Fibroblast of the aortic adventitia (primary cell): ENCODE data around the gene FBXL7. TPM values are rescaled to one million over a fixed set of nuclear protein-coding genes. Genes with fewer than 3 reads are reported as not detected.

Source experiments
- DNase-seq: peaks from one replicate; pipeline ENCODE4 v3.0.0-alpha.2; 2010; ENCODE audit warnings: low read depth
- H3K4me3 ChIP-seq: 2 replicates; pipeline ENCODE4 v1.5.1; 2011; ENCODE audit warnings: low read depth, mild to moderate bottlenecking, control low read depth, low read length, moderate library complexity
- CTCF ChIP-seq: IDR thresholded peaks from 2 replicates; pipeline ENCODE4 v1.5.1; 2011; ENCODE audit warnings: mild to moderate bottlenecking, low read length, control low read depth, inconsistent platforms; ENCODE audit not compliant: insufficient read depth
- total RNA-seq: library from RNA; depleted of rRNA; stranded (reverse); fragments of >200 nt; gene quantifications from 2 replicates; pipeline ENCODE4 v1.2.3, GENCODE V29; 2012; ENCODE audit warnings: low replicate concordance

FBXL7 gene
- total RNA-seq, 1 donor, result 12.4 TPM

GRCh38 chr5:15694696-15695214, 194.8 kb downstream of the FBXL7 start:
- TF ChIP-seq CTCF, result no peak
- peak; percentile 65 for DNase-seq
- no peak overlapping the region for H3K4me3 ChIP-seq

DNA sequence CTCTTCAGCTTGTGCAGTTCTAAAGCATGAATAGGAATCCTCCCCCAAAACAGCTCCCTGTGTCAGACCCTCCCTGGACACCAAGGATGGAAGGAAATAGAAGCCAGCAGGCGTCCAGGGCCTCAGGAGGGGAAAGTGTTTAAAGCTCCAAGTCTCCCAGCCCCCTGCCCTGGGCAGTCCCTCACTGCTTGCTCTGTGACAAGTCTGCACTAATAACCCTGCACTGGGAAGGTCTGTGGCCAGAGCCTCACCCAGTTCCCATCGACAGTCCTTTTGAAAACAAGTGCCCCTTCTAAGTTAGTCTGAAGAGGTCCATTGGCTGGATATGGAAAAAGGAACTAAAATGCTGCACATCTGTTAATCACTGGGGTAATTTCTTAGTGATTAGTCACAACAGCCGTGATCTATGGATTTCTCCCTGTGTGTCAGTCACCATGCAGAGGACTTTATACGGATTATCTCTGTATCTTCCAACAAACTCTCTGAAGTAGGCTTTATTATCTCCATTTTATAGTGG, 195.3 kb downstream of the FBXL7 start:
- H3K4me3 ChIP-seq, result no peak overlapping the region
- DNase-seq, result peak; percentile 50
- TF ChIP-seq CTCF, result no peak

DNA sequence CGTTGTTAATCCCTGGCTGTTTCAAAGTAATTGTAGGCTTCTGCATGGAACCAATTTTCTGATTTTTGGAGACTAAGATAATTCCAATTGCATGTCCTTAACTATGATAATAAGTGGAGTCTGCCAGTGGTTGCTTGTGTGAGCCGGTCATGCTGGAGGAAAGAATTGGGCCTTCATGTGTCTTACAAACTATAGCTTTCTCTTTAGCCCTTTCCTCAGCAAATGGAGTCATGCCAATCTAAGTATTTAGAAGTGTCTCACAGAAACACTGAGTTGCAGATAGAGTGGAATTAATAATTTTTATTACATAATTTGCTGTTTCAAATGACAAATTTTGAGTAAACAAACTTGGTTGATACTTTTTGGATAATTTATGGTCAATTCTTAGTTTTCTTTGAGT, 200.4 kb downstream of the FBXL7 start:
- DNase-seq, result no peak
- TF ChIP-seq CTCF, result no peak
- H3K4me3 ChIP-seq, result no peak overlapping the region

- peak; percentile 43 for DNase-seq
- no peak for TF ChIP-seq CTCF
- no peak overlapping the region for H3K4me3 ChIP-seq
Measured at GRCh38 chr5:15702102-15702501, 202.1 kb downstream of the FBXL7 start.

DNA sequence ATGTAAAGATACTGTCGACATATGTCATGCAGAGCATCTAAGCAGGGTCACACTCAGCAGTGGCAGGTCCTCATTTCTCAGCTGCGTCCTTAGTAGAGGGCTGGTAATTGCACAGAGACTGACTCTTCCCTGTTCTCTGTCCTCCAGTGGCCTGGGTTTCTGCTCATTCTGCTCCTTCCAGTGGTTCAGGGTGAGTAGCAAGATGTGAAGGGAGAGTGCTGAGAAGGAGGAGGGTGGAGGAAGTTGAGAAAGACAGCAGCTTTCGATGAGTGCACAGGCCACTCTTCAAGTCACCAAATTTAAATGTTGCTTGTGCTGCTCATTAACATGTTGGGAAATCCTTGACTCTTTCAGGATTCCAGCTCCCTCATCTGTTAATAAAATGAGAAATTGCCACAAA, 203.9 kb downstream of the FBXL7 start:
- no peak for TF ChIP-seq CTCF
- DNase-seq, result no peak
- no peak overlapping the region for H3K4me3 ChIP-seq

DNA sequence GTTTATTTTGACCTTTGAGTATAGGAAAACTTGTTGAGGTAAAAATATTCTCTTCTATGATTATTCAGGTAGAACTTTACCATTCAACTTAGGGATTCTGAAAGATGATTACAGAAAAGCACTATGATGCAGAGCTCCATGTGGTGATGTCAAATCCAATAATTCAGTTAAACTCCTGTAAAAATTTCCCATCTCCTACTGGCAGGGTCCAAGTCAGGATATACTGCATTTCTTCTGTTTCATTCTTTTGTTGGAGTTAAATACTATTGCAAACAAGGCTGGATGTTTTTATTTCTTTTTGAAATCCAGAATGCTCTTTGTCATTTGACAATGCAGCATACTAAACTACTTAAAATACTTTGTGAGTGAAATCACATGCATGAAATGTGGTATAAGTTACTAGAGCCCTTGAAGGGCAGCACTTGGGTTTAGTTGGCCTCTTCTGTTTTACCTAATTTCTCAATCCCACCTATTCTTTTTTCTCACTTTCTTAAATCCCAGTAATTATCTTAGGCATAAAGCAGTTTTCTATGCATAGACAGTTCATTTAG, 204.5 kb downstream of the FBXL7 start:
- DNase-seq, result peak; percentile 65
- H3K4me3 ChIP-seq, result no peak overlapping the region
- TF ChIP-seq CTCF, result no peak

DNA sequence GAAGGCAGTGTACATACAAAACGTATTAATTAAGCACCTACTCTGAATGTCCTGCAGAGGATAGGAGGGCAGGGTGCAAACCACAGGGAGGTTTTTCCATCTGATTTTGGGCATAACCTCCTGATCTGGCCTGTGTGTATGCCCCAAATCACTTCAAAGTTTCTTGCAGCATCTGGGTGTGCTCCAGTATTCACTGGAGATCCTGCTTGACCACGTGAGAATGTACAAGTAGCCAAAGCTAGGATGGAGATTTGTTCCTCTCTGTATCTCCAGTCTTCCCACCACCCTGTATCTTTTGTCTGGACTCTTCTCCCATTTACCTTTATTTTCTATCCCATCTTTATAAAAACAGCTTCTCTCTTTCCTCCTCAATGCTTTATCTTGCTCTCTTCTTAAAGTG, 207.7 kb downstream of the FBXL7 start:
- no peak for DNase-seq
- TF ChIP-seq CTCF, result no peak
- H3K4me3 ChIP-seq, result no peak overlapping the region
